Thyroid gland (tissue), 4 donors: ENCODE measurements around the gene C19orf53.

Experiments
- CTCF ChIP-seq, 6 experiments: fragments of 200-600 bp in 3 of 6; fragments of 450-650 bp in 3 of 6; sonication (generic) in 3 of 6; IDR thresholded peaks; one replicate each; pipeline ENCODE4 v1.5.1; 2016 to 2019; ENCODE audit warnings: antibody characterized with exemption in 6 of 6, mild to moderate bottlenecking in 2 of 6, inconsistent platforms in 1 of 6, moderate library complexity in 1 of 6
- POLR2A ChIP-seq, 2 donors: fragments of 450-650 bp; IDR thresholded peaks; one replicate each; pipeline ENCODE4 v1.6.1; 2017; ENCODE audit warnings: antibody characterized with exemption in 2 of 2, mild to moderate bottlenecking in 2 of 2, moderate library complexity in 1 of 2

DNA sequence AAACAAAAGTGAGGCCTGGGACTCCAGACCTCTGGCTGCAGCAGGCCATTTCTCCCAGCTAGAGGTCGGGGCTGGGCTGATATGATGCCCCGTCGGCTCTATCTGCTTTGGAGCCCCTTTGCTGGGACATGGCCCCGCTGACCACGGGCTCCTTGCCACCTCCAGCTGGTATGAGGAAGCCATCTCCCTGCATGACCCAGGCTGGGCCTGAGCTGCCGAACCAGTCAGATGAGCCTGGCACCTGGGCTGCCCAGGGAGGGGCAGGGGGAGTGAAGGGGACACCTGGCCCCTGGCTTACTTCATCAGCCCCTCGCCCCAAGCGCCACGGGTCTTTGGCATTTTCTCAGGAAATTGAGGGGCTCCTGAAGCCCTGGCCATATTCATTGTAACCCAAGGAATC is 28.8 kb downstream of the C19orf53 start:
- no peak for TF ChIP-seq CTCF (IDR thresholded peaks at IDR 0.05)
- TF ChIP-seq POLR2A (IDR thresholded peaks at IDR 0.05) = no peak
